A549 (cell line): ENCODE data around the gene TCAP.

Experiments
- CTCF ChIP-seq: fragments of >200 bp; sonication (Bioruptor Twin); formaldehyde crosslinking; IDR thresholded peaks from 3 replicates; pipeline ENCODE4 v1.5.1; 2016
- FOSL2 ChIP-seq, 2 experiments: fragments of 450-650 bp in 1 of 2; fragments of >200 bp in 1 of 2; sonication (Bioruptor Twin) in 1 of 2; formaldehyde crosslinking; IDR thresholded peaks; 2 replicates each; pipeline versions ENCODE4 v1.5.0 to v1.6.1; 2016 to 2020; ENCODE audit warnings: mild to moderate bottlenecking in 1 of 2, moderate library complexity in 1 of 2
- HEYL ChIP-seq: fragments of 250-450 bp; sonication (Bioruptor Pico); IDR thresholded peaks from 2 replicates; pipeline ENCODE4 v1.8.0; 2021; ENCODE audit warnings: mild to moderate bottlenecking, moderate library complexity
- RAD21 ChIP-seq, 2 experiments: fragments of >200 bp in 1 of 2; sonication (Bioruptor Twin) in 1 of 2; formaldehyde crosslinking in 1 of 2; IDR thresholded peaks in 1 of 2; conservative IDR thresholded peaks in 1 of 2; 2 replicates in 1 of 2; 3 replicates in 1 of 2; pipeline ENCODE4 v1.6.1; 2012 to 2018; ENCODE audit warnings: inconsistent platforms in 1 of 2

- TF ChIP-seq FOSL2 (IDR thresholded peaks at IDR 0.05): no peak
- TF ChIP-seq FOSL2 (CRISPR knock-in tag; IDR thresholded peaks at IDR 0.05): no peak
- no peak for TF ChIP-seq RAD21 (conservative IDR thresholded peaks at IDR 0.05 in 1 of 2, IDR thresholded peaks at IDR 0.05 in 1 of 2)
- no peak for TF ChIP-seq HEYL (CRISPR knock-in tag)
- no peak for TF ChIP-seq CTCF
Observed at GRCh38 chr17:39683295-39683939, 18.3 kb downstream of the TCAP start.
